Mesenteric fat pad (tissue), 1 donor: Measurements from ENCODE around the gene TYW5. TPM values are rescaled to one million over a fixed set of nuclear protein-coding genes. Genes with fewer than 3 reads are reported as not detected.
"Not testable (repeated sequence)": the region's sequence is repeated elsewhere in the genome, so short reads cannot be mapped to it uniquely, and the experiment has no call there.

Experiments
- DNase-seq: peaks from one replicate; pipeline ENCODE4 v3.0.0-alpha.2; 2020; ENCODE audit warnings: low spot score
- total RNA-seq: library from RNA; stranded (reverse); fragmentation: NEBNext Ultra II Directional; extraction: Animal tissue kit (Norgen Biotek cat#: 25700); gene quantifications from one replicate; pipeline ENCODE4 v1.2.1, GENCODE V29; 2021
- donor health status: DM: yes; HTN: yes; CAD: no.

TYW5 gene
- total RNA-seq, 1 donor from 2014 or later = 4.7 TPM

- DNase-seq = no peak
Measured at GRCh38 chr2:199922856-199923255, 32.4 kb downstream of the TYW5 start.

GRCh38 chr2:199916980-199917379, 38.3 kb downstream of the TYW5 start:
- DNase-seq = no peak

GRCh38 chr2:199914372-199914958, 40.8 kb downstream of the TYW5 start:
- DNase-seq = no peak

GRCh38 chr2:199912553-199913114, 42.7 kb downstream of the TYW5 start:
- DNase-seq = not testable (repeated sequence)

- DNase-seq = no peak
Measured at GRCh38 chr2:199911877-199912161, 43.5 kb downstream of the TYW5 start.

GRCh38 chr2:199911052-199911876, 44.0 kb downstream of the TYW5 start, which contains the start of gene C2orf69:
Gene C2orf69 (plus strand): TSS chr2:199911293. CDS start chr2:199911439, 146 bp downstream.
- peak; percentile 96 for DNase-seq

- DNase-seq = no peak
Measured at GRCh38 chr2:199910338-199911051, 44.8 kb downstream of the TYW5 start.

GRCh38 chr2:199907008-199907714, 48.1 kb downstream of the TYW5 start:
- no peak for DNase-seq

- DNase-seq = no peak
Measured at GRCh38 chr2:199903111-199903510, 52.2 kb downstream of the TYW5 start.

- DNase-seq = no peak
Measured at GRCh38 chr2:199902486-199903110, 52.7 kb downstream of the TYW5 start.

GRCh38 chr2:199901942-199902341, 53.3 kb downstream of the TYW5 start:
- DNase-seq = no peak

GRCh38 chr2:199896617-199897016, 58.7 kb downstream of the TYW5 start:
- DNase-seq = no peak

GRCh38 chr2:199895406-199895805, 59.9 kb downstream of the TYW5 start:
- no peak for DNase-seq

GRCh38 chr2:199883474-199884212, 71.6 kb downstream of the TYW5 start:
- DNase-seq = no peak

GRCh38 chr2:199882667-199883066, 72.6 kb downstream of the TYW5 start:
- DNase-seq = no peak

Other genes starting within 250 kb of the TYW5 start
- 4.4 TPM for gene FTCDNL1, start 104.3 kb downstream of the TYW5 start, total RNA-seq
- 17.2 TPM for gene C2orf69, start 44.2 kb downstream of the TYW5 start, total RNA-seq
- 19.3 TPM for gene MAIP1, start 91 bp upstream of the TYW5 start, total RNA-seq